Body of pancreas (tissue), 4 donors: Measurements from ENCODE around the gene ZBTB38.

ENCODE experiments used
- CTCF ChIP-seq, 7 experiments: fragments of 450-650 bp in 4 of 7; fragments of 200-600 bp in 3 of 7; sonication (generic) in 3 of 7; IDR thresholded peaks; one replicate each; pipeline ENCODE4 v1.5.1; 2016 to 2019; ENCODE audit warnings: antibody characterized with exemption in 7 of 7
- POLR2A ChIP-seq, 3 donors: fragments of 450-650 bp; IDR thresholded peaks; one replicate each; pipeline ENCODE4 v1.6.1; 2016; ENCODE audit warnings: antibody characterized with exemption in 3 of 3, mild to moderate bottlenecking in 2 of 3

GRCh38 chr3:141391991-141392316, 23.6 kb downstream of the ZBTB38 start:
- TF ChIP-seq CTCF (IDR thresholded peaks at IDR 0.05) (no peak), POLR2A (IDR thresholded peaks at IDR 0.05) (no peak)
